ENCODE data around the gene LGALS3BP.
"Not testable (repeated sequence)": the region's sequence is repeated elsewhere in the genome, so short reads cannot be mapped to it uniquely, and the experiment has no call there.

LGALS3BP gene

DNA sequence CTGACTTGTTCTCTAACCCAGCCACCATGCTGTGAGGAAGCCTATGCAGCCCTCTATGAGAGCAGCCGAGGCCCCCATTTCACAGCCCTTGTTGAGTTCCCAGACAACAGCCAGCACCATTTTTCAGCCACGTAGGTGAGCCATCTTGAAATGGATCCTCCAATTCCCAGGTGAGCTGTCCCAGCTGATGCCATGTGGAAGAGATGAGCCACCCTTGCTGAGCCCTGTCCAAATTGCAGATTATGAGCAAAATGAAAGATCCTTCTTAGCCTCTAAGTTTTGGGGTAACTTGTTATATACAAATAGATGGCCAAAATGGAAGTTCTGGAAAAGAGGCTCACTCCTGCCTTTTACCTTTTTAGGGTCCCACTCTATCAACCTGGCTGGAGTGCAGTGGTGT, 28.9 kb downstream of the LGALS3BP start:
- H3K9me3 ChIP-seq (ENCODE audit: severe bottlenecking): peaks cover 28% of the 10 kb centered on the region
- DNase-seq: no peak
- no peak overlapping the region for H3K4me3 ChIP-seq (ENCODE audit: low read depth, low read length)
- no peak overlapping the region for H3K27ac ChIP-seq
- TF ChIP-seq, protein P1, sequence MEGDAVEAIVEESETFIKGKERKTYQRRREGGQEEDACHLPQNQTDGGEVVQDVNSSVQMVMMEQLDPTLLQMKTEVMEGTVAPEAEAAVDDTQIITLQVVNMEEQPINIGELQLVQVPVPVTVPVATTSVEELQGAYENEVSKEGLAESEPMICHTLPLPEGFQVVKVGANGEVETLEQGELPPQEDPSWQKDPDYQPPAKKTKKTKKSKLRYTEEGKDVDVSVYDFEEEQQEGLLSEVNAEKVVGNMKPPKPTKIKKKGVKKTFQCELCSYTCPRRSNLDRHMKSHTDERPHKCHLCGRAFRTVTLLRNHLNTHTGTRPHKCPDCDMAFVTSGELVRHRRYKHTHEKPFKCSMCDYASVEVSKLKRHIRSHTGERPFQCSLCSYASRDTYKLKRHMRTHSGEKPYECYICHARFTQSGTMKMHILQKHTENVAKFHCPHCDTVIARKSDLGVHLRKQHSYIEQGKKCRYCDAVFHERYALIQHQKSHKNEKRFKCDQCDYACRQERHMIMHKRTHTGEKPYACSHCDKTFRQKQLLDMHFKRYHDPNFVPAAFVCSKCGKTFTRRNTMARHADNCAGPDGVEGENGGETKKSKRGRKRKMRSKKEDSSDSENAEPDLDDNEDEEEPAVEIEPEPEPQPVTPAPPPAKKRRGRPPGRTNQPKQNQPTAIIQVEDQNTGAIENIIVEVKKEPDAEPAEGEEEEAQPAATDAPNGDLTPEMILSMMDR (IDR thresholded peaks at IDR 0.05; ENCODE audit: low read depth, low read length): no peak
- H3K36me3 ChIP-seq: no peaks in the 10 kb centered on the region; the same call in 1 of the 2 replicates
- H3K27me3 ChIP-seq (ENCODE audit: insufficient read depth, low read depth, severe bottlenecking): no peaks in the 10 kb centered on the region

DNA sequence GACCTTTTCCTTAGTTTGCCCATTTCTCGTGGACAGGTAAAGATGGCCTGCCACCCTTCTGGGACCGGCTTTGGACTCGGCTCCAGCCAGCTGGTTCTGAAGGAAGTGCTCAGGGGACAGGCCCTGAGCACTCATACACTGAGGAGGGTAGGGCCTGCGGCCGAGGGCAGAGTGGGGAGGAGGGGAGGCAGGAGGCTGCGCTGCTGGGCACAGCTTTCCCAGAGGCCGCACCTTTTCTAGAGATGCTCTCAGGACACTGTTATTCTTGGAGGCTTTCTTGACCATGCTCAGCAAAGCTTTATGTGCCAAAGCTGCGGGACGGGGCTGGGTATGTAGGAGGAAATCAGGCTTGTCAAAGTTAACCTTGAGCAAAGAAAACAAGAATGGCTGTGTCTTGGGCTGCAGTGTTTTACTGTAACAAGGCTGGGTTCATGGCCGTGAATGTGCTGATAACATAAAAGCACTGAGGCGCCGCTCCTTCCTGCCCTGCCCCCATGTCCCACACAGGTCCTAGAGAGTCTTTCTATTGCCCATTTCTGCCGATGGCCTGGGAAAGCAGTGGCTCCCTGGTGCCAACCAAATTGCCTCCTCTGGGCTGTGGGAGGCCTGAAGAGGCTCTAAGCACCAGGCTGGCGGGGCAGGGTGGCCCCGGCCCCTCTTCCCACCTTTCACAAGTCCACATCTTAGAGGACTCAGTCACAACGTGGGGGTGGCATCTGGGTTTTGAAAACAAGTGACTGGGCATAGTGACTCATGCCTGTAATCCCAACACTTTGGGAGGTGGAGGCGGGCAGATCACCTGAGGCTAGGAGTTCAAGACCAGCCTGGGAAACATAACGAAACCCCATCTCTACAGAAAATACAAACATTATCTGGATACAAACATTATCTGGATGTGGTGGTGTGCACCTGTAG, 32.2 kb downstream of the LGALS3BP start:
- DNase-seq: no peak
- Histone ChIP-seq H3K9me3 (ENCODE audit: severe bottlenecking) (peaks cover 28% of the 10 kb centered on the region), H3K27ac (no peak overlapping the region), H3K4me3 (ENCODE audit: low read depth, low read length) (no peak overlapping the region), H3K27me3 (ENCODE audit: insufficient read depth, low read depth, severe bottlenecking) (no peaks in the 10 kb centered on the region), H3K36me3 (no peaks in the 10 kb centered on the region; the same call in 1 of the 2 replicates)
- TF ChIP-seq, protein P1 (IDR thresholded peaks at IDR 0.05; ENCODE audit: low read depth, low read length): no peak

DNA sequence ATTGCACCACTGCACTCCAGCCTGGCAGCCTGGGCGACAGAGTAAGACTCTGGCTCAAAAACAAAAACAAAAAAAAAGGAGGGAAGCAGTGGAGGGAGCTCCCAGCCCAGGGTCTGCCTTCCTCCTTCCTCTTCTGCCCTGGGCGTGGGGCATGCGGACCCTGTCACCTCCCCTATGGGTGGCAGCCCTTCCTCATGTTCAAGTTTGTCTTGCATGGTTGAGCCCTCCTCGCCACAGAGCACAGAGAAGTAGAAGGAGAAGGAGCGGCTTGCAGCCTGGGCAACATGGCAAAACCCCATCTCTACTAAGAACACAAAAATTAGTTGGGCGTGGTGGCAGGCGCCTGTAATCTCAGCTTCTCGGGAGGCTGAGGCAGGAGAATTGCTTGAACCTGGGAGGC, 33.1 kb downstream of the LGALS3BP start:
- Histone ChIP-seq H3K27me3 (ENCODE audit: insufficient read depth, low read depth, severe bottlenecking) (no peaks in the 10 kb centered on the region), H3K4me3 (ENCODE audit: low read depth, low read length) (no peak overlapping the region), H3K27ac (no peak overlapping the region), H3K36me3 (no peaks in the 10 kb centered on the region; the same call in 1 of the 2 replicates), H3K9me3 (ENCODE audit: severe bottlenecking) (peaks cover 22% of the 10 kb centered on the region)
- DNase-seq: no peak
- TF ChIP-seq, protein P1 (IDR thresholded peaks at IDR 0.05; ENCODE audit: low read depth, low read length): no peak

DNA sequence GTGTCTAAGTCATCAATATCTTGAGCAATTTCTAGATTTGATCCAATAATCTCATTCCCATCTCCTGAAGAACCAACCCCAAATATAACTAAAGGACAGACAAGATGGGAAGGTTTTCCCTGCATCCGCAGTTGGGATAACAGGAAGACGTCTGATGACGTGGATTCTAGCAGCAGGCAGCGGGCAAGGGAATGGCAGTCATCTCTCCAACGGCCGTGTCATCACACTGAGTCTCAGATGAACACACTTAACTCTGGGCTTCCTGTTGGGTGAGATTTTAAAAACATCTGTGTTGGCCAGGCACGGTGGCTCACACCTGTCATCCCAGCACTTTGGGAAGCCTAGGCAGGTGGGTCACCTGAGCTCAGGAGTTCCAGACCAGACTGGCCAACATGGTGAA, 33.6 kb downstream of the LGALS3BP start:
- no peaks in the 10 kb centered on the region for H3K27me3 ChIP-seq (ENCODE audit: insufficient read depth, low read depth, severe bottlenecking)
- H3K9me3 ChIP-seq (ENCODE audit: severe bottlenecking): peaks cover 17% of the 10 kb centered on the region
- TF ChIP-seq, protein P1 (IDR thresholded peaks at IDR 0.05; ENCODE audit: low read depth, low read length): no peak
- no peak overlapping the region for H3K4me3 ChIP-seq (ENCODE audit: low read depth, low read length)
- H3K27ac ChIP-seq: no peak overlapping the region
- H3K36me3 ChIP-seq: no peaks in the 10 kb centered on the region; the same call in 1 of the 2 replicates
- DNase-seq: no peak

DNA sequence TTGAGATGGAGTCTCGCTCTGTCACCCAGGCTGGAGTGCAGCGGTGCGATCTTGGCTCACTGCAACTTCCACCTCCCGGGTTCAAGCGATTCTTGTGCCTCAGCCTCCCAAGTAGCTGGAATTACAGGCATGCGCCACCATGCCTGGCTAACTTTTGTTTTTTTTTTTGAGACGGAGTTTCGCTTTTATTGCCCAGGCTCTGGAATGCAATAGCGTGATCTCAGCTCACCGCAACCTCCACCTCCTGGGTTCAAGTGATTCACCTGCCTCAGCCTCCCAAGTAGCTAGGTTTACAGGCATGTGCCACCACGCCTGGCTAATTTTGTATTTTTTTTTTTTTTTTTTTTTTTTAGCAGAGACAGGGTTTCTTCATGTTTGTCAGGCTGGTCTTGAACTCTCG, 34.3 kb downstream of the LGALS3BP start:
- not testable (repeated sequence) for DNase-seq, H3K36me3 ChIP-seq

DNA sequence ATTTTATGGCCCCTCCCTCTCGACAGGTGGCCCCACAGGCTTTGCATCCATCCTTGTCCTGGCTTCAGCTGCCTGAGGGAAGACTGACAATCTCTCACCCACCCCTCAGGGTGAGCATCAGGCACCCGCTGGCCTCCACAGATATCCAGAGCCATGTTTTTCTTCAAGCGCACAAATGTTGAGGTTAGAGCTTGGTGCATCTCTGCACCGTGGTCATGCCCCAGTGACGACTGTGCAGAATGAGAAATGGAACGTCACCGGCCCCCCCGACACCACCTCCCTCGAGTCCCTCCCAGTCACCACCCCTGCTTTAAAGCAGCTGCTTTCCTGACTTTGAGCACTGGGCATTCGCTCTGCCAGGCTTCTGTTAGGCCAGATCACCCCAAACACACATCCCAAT, 34.8 kb downstream of the LGALS3BP start:
- H3K27ac ChIP-seq: no peak overlapping the region
- no peaks in the 10 kb centered on the region for H3K36me3 ChIP-seq
- H3K27me3 ChIP-seq (ENCODE audit: insufficient read depth, low read depth, severe bottlenecking): no peaks in the 10 kb centered on the region
- no peak overlapping the region for H3K4me3 ChIP-seq (ENCODE audit: low read depth, low read length)
- TF ChIP-seq, protein P1 (IDR thresholded peaks at IDR 0.05; ENCODE audit: low read depth, low read length): no peak
- H3K9me3 ChIP-seq (ENCODE audit: severe bottlenecking): peaks cover 6% of the 10 kb centered on the region
- DNase-seq: no peak

More for the DNA sequence above, 34.3 kb downstream of the LGALS3BP start:
- H3K27ac ChIP-seq; H3K4me3 ChIP-seq (ENCODE audit: low read depth, low read length); H3K27me3 ChIP-seq (ENCODE audit: insufficient read depth, low read depth, severe bottlenecking): not testable (repeated sequence)
- peaks cover 11% of the 10 kb centered on the region for H3K9me3 ChIP-seq (ENCODE audit: severe bottlenecking)
